ENCODE results near the gene NDUFA7.
"Not testable (repeated sequence)": the region's sequence is repeated elsewhere in the genome, so short reads cannot be mapped to it uniquely, and the experiment has no call there.

NDUFA7 gene

GRCh38 chr19:8341504-8341903 lies 20.3 kb upstream of the NDUFA7 start:
- not testable (repeated sequence) for DNase-seq

DNA sequence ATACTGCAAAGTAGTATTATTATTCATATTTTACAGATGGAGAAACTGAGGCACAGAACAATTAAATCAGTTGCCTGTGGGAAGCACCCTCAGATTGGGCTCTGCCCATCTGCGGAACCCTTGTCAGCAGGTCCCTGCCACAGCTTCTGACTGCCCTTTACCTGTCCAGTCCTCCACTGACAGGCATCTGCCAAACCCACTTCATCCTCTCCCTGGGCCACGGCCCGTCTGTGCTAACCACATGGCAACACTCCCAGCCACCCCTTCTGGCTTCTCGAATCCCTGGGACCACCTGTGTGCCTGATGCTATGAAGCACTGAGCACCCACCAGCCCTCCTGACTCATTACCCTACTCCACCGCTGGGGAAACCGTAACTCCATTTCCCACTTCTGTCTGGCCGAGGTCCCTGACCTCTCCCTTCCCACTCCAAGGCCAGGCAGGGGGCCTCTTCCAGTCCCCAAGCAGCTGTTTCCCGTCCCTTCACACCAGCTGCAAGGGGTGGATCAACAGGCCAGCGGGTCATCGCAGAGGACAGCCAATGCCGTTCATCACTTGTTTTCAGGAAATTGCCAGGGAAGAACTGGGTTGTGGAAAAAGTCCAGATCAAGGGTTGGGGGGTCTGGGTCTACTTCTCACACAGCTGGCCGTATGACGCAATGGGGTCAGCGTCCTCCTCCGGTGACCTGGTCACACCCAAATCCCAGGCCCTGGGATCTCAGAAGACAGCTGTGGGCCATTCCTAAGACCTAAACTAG lies 19.3 kb upstream of the NDUFA7 start:
- DNase-seq, result peak; percentile 72

- DNase-seq, result no peak
Measured at GRCh38 chr19:8338835-8339234, 17.7 kb upstream of the NDUFA7 start.

DNA sequence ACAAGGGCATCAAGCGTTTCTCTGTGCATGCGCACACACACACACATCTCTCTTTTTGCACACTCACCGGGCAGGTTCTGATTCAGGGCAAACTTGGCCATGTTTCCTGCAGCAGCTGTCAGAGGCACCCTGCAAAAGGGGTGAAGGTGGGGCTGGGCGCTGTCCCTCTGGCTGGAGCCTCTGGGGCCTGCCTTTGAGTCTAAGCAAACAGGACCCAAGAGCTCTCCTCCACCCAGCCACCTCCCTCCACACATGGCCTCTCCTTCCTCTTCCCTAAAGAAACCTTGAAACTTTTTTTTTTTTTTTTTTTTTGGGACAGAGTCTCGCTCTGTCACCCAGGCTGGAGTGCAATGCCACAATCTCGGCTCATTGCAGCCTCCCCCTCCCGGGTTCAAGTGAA lies 16.6 kb upstream of the NDUFA7 start:
- DNase-seq, result no peak

- no peak for DNase-seq
Measured at GRCh38 chr19:8336660-8337059, 15.5 kb upstream of the NDUFA7 start.

DNA sequence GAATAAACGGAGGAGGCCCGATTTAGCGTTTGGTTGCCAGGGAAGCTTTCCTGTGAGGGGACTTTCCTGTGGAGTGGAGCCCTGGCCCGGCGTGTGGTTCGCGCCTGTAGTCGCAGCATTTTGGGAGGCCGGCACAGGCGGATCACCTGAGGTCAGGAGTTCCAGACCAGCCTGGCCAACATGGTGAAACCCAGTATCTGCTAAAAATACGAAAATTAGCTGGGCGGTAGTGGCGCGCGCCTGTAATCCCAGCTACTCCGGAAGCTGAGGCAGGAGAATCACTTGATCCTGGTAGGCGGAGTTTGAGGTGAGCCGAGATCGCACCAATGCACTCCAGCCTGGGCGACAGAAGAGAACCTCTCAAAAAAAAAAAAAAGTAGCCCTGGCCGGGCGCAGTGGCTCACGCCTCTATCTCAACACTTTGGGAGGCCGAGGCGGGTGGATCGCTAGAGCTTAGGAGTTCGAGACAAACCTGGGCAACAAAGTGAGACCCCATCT lies 14.9 kb upstream of the NDUFA7 start:
- no peak for DNase-seq

DNA sequence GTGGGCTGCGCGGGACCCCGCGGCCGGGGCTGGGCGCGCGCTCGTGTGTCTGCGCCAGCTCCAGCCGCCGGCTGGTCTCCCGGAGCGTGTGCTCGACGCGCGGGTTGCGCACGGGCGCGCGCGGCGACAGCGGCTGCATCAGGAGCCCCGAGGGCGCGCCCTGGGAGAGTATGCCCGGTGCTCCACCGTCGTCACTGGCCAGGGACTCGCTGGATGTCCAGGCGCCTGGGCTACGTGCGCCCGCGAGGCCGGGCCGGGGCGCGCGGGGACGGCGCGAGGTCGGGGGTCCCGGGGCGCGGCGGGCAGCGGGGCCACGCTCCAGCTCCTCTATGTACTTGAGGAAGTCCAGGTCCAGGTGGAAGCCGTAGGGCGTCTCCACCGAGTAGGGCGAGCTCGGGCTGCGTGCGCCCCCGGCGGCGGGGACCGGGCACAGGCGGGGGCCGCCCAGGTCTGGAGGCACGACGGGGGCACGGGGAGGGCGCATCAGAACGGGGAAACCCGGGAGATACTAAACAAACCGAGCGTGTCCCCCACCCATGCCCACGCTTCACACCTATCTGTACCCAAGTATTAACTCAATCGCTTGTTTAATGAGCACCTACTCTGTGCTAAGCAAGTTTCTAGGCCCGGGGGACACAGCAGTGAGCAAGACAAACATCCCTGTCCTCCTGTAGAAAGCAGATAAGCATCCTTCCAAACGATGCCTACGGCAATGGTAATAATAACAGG lies 14.3 kb upstream of the NDUFA7 start:
- DNase-seq, result peak; percentile 70

DNA sequence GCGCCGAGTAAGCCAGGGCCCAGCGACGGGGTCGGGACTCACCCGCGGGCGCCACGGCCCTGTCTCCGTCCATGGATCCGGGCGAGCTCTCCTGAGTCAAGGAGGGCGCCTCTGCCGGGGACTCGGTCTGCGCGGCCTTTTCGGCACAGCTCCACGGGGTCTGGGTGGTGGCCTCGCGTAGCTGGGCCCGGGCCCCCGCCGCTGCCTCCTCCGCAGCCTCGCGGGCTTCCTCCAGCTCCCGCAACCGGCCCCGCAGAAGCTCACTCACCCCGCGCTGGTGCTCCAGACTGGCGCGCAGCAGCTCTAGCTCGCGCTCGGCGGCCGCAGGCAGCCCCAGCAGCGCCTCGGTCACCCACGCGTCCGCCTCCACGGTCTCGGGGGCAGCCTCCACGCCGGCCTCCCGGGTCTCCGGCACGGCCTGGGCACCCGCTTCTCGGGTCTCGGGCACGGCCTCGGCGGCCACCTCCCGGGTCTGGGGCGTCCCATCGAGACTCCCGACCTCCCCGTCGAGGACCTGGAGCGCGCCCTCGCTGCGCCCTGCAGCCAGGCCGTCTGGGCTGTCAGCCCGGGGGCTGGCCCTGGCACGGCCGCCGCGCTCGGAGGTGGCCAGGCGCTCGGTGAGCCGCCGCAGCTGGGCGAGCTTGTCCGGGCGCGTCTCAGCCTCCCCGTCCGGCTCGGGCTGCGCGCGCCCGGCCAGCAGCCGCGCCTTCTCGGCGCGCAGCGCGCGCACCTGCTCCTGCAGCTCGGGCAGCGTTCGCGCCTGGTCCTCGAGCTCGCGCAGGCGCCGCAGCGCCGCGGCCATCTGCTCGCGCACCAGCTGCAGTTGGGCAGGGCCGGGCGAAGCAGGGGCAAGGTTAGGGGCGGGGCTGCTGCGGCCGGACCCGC lies 13.5 kb upstream of the NDUFA7 start:
- DNase-seq, result peak; percentile 84

DNA sequence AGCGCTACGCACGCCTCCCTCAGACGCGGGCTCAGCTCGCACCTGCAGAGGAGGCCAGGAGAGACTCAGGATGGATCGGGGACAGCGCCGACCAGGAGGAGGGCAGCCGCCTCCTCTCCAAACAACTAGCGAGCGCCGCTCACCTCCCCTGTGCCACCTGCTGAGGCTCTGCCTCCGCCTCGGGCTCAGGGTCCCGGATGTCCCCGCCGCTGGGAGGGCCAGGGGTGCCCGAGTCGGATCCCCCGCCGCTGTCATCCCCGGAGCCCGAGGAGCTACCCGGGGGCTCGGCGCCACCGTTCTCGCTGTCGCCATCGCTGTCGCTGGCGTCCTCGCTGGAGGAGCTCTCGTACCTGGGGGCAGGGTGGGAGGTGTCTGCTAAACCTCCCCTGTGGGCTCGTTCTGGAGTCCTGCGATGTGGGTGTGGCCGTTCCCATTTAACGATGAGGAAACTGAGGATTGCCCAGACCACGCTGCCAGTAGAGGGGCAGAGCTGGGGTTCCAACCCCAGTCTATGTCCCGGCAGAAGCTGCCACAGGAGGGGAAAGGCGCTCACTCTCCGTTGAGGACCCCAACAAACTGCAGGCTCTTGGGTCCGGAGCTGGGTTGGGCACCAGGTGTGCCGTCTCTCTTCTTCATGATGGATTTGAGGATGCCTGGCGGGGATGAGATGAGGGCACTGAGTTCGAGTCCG lies 12.7 kb upstream of the NDUFA7 start:
- peak; percentile 58 for DNase-seq

DNA sequence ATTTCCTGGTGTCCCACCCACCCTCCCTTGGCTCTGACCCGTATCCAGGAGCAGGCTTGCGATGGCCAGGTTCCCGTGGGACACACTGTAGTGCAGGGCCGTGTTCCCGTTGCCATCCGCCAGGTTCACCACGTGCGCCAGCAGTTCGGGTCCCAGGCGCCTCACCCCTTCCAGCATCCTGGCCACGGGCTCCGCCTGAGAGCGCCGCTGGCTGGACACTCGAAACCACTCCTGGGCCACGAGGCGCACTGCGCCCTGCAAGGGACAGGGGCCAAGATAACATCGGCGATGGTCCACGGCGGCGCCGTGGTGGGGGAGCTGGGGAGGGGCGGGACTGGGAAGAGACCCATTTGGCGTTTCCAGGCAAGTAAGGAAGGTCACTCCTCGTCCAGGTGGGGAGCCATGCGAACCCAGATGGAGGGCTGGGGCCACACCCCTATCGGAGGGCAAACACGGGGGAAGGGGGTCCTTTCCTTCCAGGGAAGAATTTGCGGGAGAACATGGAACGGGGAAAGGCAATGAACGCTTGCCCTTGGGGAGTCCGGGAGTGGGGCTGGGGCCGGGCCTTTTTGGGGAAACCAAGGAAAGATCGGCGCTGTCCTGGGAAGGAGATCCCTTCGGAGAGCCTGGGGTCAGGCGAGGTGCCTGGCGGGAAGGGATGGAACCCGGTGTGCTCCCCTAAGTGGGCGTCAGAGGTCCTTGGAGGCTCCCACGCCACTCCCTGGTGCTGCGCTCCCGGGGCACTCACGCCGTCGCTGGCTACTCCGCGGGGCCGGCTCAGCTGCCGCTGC lies 12.0 kb upstream of the NDUFA7 start:
- DNase-seq, result no peak

DNA sequence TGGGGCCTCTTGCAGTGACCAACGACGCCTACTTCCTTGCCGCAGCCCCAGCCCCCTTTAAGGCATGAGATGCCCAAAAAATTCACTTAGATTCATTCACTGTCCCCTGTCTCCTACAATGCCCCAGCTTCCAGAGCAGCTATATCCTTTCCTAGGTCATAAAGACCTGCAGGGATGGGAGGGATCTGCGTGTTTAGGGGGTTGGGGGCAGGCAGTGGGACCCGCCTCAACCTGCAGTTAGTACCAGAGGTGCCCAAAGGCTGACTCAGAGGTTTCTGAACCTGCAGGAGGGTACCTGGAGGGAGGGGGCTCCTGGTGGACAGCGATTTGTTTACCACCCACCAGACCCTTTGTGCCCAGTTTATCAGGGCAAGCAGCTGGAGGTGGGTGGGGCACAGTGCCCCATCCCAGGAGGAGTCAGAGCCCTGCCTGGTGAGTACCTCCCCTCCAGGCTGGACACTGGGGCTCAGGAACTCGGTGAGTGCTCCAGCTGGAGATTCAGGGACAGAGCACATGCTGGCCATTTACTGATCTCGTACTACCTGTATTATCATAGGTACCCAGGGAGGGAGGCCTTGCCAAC lies 10.2 kb upstream of the NDUFA7 start:
- no peak for DNase-seq

DNA sequence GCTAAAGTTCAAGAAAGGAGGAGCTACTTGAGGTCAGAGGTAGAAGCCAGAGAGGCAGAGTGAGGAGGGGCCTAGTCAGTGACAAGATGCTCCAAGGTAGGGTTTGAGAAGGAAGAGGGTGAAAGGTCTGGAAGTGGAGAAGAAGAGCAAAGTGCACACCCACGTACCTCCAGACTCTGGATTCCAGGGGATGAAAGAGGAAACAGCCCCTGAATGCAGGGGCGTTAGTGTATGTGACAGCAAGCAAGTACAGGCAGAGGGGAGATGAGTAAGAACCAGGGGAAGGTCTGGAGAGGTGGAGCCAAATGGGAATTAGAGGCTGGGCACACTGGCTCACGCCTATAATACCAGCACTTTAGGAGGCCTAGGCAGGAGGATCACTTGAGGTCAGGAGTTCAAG lies 8.8 kb upstream of the NDUFA7 start:
- DNase-seq, result no peak

- no peak for DNase-seq
Measured at GRCh38 chr19:8325454-8325853, 4.3 kb upstream of the NDUFA7 start.

DNA sequence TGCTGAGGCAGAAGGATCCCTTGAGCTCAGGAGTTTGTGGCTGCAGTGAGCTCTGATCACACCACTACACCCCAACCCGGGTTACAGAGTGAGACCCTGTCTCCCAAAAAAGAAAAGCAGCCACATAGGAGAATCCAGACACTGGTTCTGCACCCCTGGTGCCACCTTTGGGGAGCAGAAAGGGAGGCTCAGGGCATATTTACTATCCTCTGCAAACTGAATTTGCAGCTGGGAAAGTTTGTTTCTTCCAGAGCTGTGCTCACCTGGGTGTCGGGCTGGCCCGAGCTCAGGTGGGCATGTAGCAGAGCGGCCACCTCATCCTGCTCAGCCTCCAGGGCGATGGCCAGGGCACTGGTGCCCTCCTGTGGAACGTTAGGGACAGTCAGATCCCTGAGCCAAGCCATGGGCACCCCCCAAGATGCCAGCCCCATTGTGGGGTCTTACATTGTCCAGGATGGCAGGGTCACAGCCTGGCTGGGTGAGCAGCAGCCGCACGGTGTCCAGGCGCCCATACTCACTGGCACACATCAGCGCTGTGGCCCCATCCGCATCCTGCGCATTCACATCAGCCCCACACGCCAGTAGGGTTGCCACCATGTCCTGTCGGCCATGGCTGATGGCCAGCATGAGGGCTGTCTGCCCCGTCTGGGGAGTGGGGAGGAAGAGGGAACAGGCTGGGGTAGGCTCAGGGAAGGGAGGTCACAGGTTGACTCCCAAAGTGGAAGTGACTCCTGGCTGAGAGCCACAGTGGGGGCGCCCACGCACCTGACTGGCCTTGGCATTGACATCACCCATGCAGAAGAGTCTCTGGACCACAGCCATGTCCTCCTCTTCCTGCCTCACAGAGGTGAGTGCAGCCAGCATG lies 3.2 kb upstream of the NDUFA7 start:
- no peak for DNase-seq

GRCh38 chr19:8323781-8324185 lies 2.6 kb upstream of the NDUFA7 start:
- no peak for DNase-seq

- DNase-seq, result no peak
Measured at GRCh38 chr19:8322638-8322997, 1.4 kb upstream of the NDUFA7 start.

- no peak for DNase-seq
Measured at GRCh38 chr19:8321986-8322637, 937 bp upstream of the NDUFA7 start.

- DNase-seq, result no peak
Measured at GRCh38 chr19:8320564-8321066, 560 bp downstream of the NDUFA7 start.

GRCh38 chr19:8319807-8320520 lies 1.2 kb downstream of the NDUFA7 start:
- DNase-seq, result no peak

All from islet precursor cell (in vitro differentiated cells).